SH-SY5Y (cell line): ENCODE data around the gene C2orf80.

Source experiments
- GATA2 ChIP-seq: IDR thresholded peaks from 2 replicates; pipeline ENCODE4 v1.6.1; 2011; ENCODE audit warnings: mild to moderate bottlenecking, low read depth, low read length
- GATA3 ChIP-seq: IDR thresholded peaks from 2 replicates; pipeline ENCODE4 v1.6.1; 2011; ENCODE audit warnings: low read depth, mild to moderate bottlenecking, low read length, moderate library complexity

DNA sequence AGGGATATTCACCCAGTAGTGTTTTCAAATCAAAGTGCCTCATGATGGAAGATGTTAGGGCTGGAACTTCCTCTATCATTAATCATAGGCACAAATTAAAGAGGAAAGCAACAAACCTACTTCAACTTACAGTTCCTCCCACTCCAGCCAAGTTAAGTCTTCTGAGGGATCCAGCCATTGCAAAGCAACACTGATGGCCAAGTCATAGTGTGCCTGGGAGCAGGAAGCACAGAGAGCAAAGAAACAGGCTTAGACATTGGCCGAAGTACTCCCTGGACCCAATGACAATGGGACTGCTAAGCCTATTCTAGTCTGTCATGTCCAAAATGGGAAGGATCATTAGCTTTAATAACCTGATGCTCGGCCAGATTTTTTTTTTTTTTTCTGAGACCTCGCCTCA is 7.0 kb downstream of the C2orf80 start:
- TF ChIP-seq GATA2 = no peak
- no peak for TF ChIP-seq GATA3
